Pulmonary artery endothelial cell (primary cell): ENCODE data around the gene OR52I2. TPM values are rescaled to one million over a fixed set of nuclear protein-coding genes. Genes with fewer than 3 reads are reported as not detected.

Experiments
- DNase-seq: peaks from one replicate; pipeline ENCODE4 v3.0.0-alpha.2; 2011; ENCODE audit warnings: low read depth, low spot score
- total RNA-seq: library from RNA; depleted of rRNA; stranded (reverse); fragments of >200 nt; gene quantifications from 2 replicates; pipeline ENCODE4 v1.2.3, GENCODE V29; 2014

Gene OR52I2
- total RNA-seq, 1 donor from 2014 or later = not detected

DNA sequence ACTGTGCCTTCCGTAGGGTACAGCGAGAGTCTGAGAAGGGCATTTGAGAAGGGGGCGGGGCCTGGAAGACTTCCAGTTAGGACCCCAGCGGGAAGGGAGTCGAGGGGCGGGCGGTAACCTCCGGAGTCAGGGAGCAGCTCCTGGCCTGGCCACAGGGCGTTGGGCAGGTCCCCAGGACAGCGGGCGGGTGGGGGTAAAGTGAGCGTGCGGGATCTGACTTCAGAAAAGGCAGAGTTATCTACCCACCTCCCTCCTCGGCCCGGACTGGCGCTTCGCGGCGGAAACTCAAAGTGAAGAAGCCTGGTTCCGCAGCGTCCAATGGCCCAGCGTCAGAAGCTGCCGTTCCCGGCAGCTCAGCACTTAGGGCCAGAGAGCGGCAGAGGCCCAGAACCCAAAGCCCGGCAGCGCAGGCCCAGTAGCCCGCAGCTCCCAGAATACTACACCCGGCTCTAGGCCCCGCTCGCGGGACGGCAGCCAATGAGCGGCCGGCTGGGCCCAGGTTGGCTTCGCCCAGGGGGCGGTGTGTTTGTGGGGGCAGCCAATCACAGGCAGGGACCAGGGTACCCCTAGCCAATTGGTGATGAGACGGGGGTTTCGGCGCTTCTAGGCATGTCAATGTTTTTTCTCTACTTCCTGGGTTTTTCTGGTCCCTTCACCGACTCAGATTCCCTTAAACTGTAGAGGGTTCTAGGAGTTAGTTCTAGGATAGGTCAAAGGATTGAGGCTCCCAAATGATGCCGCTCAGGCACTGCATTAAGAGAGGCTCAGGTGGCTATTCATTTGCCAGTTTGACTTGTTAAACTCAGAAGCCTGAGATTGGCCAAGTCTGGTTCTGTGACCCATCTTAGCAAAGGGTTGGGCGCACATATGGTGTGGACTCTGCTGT, 26.5 kb downstream of the OR52I2 start, which contains the start of gene TRIM68:
Gene TRIM68, minus strand, starts transcription at position 451 of the 886 bp plus-strand sequence. CDS start 2,727 bp downstream, outside the sequence.
- peak; percentile 75 for DNase-seq

- DNase-seq = no peak
Measured at GRCh38 chr11:4610258-4610935, 28.9 kb downstream of the OR52I2 start.

DNA sequence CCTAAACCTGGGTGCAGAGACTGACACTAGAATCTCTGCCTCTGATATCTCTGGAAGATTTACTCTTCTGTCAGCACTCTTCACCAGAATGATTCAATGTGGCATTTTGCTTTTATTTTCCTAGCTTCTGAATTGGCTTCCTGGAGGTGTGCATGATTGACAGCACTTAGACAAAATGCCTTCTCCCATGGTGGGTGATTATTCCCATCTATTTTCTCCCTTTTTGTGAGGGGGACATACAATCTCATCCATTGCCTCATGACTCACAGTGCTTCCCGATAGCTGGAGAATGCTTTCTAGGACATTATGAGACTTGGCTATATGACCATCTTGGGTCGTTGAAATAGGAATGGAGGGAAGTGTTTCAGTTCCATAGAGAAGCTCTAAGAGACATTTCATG, 30.4 kb downstream of the OR52I2 start:
- DNase-seq = no peak

GRCh38 chr11:4615856-4616444, 34.4 kb downstream of the OR52I2 start:
- DNase-seq = no peak

DNA sequence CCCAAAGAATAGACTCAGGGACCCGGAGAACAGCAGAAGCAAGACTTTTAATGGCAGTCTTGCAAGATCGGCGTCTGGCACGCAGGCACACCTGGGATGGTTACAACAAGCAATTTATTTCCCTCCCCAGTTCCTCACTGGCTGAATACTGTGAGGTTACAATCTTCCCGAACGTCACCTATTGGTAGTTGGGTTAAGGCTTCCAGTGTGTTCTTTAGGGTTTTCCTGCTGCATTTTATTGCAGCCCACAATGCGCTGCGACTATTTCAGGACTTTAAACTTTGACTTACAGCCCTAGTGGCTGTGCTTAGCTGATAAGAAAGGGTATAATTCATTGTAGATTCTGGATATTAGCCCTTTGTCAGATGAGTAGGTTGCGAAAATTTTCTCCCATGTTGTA, 38.0 kb downstream of the OR52I2 start:
- no peak for DNase-seq

GRCh38 chr11:4626207-4627099, 44.9 kb downstream of the OR52I2 start:
- DNase-seq = no peak

GRCh38 chr11:4636136-4636535, 54.6 kb downstream of the OR52I2 start:
- no peak for DNase-seq

- peak; percentile 13 for DNase-seq
Measured at GRCh38 chr11:4636962-4637661, 55.6 kb downstream of the OR52I2 start, which contains the start of gene OR51D1. TSS of gene OR51D1 (plus strand) at chr11:4637477. CDS start at chr11:4639791, 2,314 bp downstream.

DNA sequence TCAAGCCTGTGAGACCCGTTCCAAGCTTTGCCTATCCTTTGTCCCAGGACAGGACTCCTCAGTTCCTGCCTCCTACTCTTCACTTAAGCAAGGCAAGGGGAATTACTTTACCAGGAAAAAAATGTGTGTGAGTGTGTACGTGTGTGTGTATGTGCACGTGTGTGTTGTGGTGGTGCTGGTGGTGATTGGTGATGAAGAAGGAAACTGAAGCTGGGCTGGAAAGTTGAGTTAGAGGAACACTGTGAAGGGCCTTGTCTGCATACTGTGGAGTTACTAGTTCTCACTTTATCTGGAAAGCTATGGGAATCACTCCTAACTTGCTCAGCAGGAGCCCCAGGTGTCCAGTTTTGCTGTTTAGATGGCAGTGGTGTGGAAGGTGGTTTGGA, 56.1 kb downstream of the OR52I2 start:
- no peak for DNase-seq

DNA sequence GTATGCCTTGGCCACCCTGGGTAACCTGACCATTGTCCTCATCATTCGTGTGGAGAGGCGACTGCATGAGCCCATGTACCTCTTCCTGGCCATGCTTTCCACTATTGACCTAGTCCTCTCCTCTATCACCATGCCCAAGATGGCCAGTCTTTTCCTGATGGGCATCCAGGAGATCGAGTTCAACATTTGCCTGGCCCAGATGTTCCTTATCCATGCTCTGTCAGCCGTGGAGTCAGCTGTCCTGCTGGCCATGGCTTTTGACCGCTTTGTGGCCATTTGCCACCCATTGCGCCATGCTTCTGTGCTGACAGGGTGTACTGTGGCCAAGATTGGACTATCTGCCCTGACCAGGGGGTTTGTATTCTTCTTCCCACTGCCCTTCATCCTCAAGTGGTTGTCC, 58.4 kb downstream of the OR52I2 start:
- no peak for DNase-seq

- no peak for DNase-seq
Measured at GRCh38 chr11:4641501-4641900, 60.0 kb downstream of the OR52I2 start.

DNA sequence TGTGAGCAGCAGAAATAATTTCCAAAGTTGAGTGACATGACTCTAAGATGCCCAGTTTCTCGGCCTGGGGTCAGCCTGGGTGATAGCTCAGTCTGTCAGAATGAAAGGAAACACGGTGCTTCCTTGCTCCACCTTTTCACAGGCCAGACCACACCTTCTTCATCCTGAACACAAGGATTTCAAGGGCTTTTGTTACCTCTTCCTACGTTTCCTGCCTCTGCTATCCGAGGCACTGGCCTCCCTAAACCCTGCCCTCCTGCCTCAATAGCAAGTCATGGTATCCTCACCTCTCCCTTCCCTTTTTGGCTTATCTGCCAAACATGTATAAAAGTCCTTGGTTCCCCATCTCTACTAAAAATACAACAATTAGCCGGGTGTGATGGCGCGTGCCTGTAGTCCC, 60.5 kb downstream of the OR52I2 start:
- no peak for DNase-seq

Other genes with a start within 250 kb of the OR52I2 start
- not detected in 2 replicates for gene OR52B4, start 213.4 kb upstream of the OR52I2 start, total RNA-seq
- 31.5 and 44.2 TPM in 2 replicates for gene TRIM21, start 188.0 kb upstream of the OR52I2 start, total RNA-seq
- not detected in 2 replicates for gene OR52K2, start 132.4 kb upstream of the OR52I2 start, total RNA-seq
- gene OR52K1, start 99.1 kb upstream of the OR52I2 start, total RNA-seq = not detected in 2 replicates
- gene OR52M1, start 36.6 kb upstream of the OR52I2 start, total RNA-seq = not detected in 2 replicates
- gene OR52I1, start 12.3 kb downstream of the OR52I2 start, total RNA-seq = not detected in 2 replicates
- gene TRIM68, start 26.5 kb downstream of the OR52I2 start, total RNA-seq = 10.4 and 13.5 TPM in 2 replicates
- not detected in 2 replicates for gene OR51D1, start 55.7 kb downstream of the OR52I2 start, total RNA-seq
- gene OR51E1, start 62.2 kb downstream of the OR52I2 start, total RNA-seq = not detected in 2 replicates
- gene OR51E2, start 116.1 kb downstream of the OR52I2 start, total RNA-seq = not detected in 2 replicates
- not detected in 2 replicates for gene MMP26, start 123.0 kb downstream of the OR52I2 start, total RNA-seq
- gene OR51F1, start 188.2 kb downstream of the OR52I2 start, total RNA-seq = not detected in 2 replicates
- not detected in 2 replicates for gene OR52R1, start 222.6 kb downstream of the OR52I2 start, total RNA-seq
- gene OR51F2, start 239.6 kb downstream of the OR52I2 start, total RNA-seq = not detected in 2 replicates